HEK293 (cell line): ENCODE data around the gene PRG2.
A peak's percentile ranks its signal among the peaks of the same experiment; 100 is the strongest.

Experiments
- CTCF ChIA-PET: fragments of 350-600 bp; formaldehyde crosslinking; extraction: SDS; loops from one replicate; lab custom pipeline; 2021; ENCODE audit warnings: antibody characterized with exemption; lab: Yijun Ruan, JAX
- POLR2A ChIA-PET: fragments of 300-600 bp; formaldehyde crosslinking; extraction: SDS; loops from one replicate; lab custom pipeline; 2020; ENCODE audit warnings: antibody characterized with exemption, inconsistent platforms; lab: Yijun Ruan, JAX
- H3K27ac ChIP-seq: fragments of 200-500 bp; sonication (Bioruptor generic); 2 replicates; pipeline ENCODE4 v1.5.1; 2014; ENCODE audit warnings: low read depth, low read length, control low read depth, inconsistent platforms; ENCODE audit errors: extremely low read depth
- H3K36me3 ChIP-seq, 2 experiments: fragments of 200-500 bp in 1 of 2; sonication (Bioruptor generic) in 1 of 2; 1 replicate in 1 of 2; 2 replicates in 1 of 2; pipeline ENCODE4 v1.5.1; 2014 to 2017; ENCODE audit warnings: inconsistent platforms in 2 of 2, low read length in 2 of 2; ENCODE audit not compliant: control insufficient read depth in 2 of 2, insufficient read depth in 1 of 2
- H3K4me1 ChIP-seq: fragments of 200-500 bp; sonication (Bioruptor generic); 2 replicates; pipeline ENCODE4 v1.5.1; 2014; ENCODE audit warnings: mild to moderate bottlenecking, low read length, inconsistent platforms; ENCODE audit not compliant: control insufficient read depth, insufficient read depth
- H3K4me3 ChIP-seq: 2 replicates; pipeline ENCODE4 v1.5.1; 2011; ENCODE audit warnings: low read depth, mild to moderate bottlenecking, control low read depth, low read length, moderate library complexity
- H3K9me3 ChIP-seq: fragments of 200-500 bp; sonication (Bioruptor generic); 2 replicates; pipeline ENCODE4 v1.5.1; 2014; ENCODE audit warnings: low read depth, low read length, inconsistent platforms; ENCODE audit not compliant: control insufficient read depth, insufficient read depth
- ZBTB48 ChIP-seq: fragments of 450-650 bp; formaldehyde crosslinking; IDR thresholded peaks from 2 replicates; pipeline ENCODE4 v1.5.1; 2016; ENCODE audit warnings: missing biosample characterization, missing genetic modification characterization
- ZEB2 ChIP-seq: fragments of 450-650 bp; formaldehyde crosslinking; IDR thresholded peaks from 2 replicates; pipeline ENCODE4 v1.5.1; 2016; ENCODE audit warnings: missing biosample characterization, missing genetic modification characterization
- ZFP41 ChIP-seq: fragments of 450-650 bp; formaldehyde crosslinking; IDR thresholded peaks from 2 replicates; pipeline ENCODE4 v1.5.1; 2016; ENCODE audit warnings: missing biosample characterization, missing genetic modification characterization, borderline replicate concordance
- ZNF404 ChIP-seq: fragments of 450-650 bp; formaldehyde crosslinking; IDR thresholded peaks from 2 replicates; pipeline ENCODE4 v1.5.1; 2017; ENCODE audit warnings: missing biosample characterization, missing genetic modification characterization
- ZNF426 ChIP-seq: fragments of 450-650 bp; formaldehyde crosslinking; IDR thresholded peaks from 2 replicates; pipeline ENCODE4 v1.5.1; 2017; ENCODE audit warnings: missing biosample characterization, missing genetic modification characterization, mild to moderate bottlenecking, inconsistent platforms, moderate library complexity
- ZNF530 ChIP-seq: fragments of 450-650 bp; formaldehyde crosslinking; IDR thresholded peaks from 2 replicates; pipeline ENCODE4 v1.5.1; 2016; ENCODE audit warnings: low read depth, missing biosample characterization, missing genetic modification characterization
- ZNF610 ChIP-seq: fragments of 450-650 bp; formaldehyde crosslinking; IDR thresholded peaks from 2 replicates; pipeline ENCODE4 v1.5.1; 2016; ENCODE audit warnings: missing biosample characterization, missing genetic modification characterization, borderline replicate concordance
- ZNF624 ChIP-seq: fragments of 450-650 bp; formaldehyde crosslinking; IDR thresholded peaks from 2 replicates; pipeline ENCODE4 v1.5.1; 2017; ENCODE audit warnings: missing biosample characterization, missing genetic modification characterization
- ZNF654 ChIP-seq: fragments of 450-650 bp; formaldehyde crosslinking; IDR thresholded peaks from 2 replicates; pipeline ENCODE4 v1.5.1; 2016; ENCODE audit warnings: low read depth, missing biosample characterization, missing genetic modification characterization
- ZNF701 ChIP-seq: fragments of 450-650 bp; formaldehyde crosslinking; IDR thresholded peaks from 2 replicates; pipeline ENCODE4 v1.5.1; 2016; ENCODE audit warnings: missing biosample characterization, missing genetic modification characterization
- TF ChIP-seq, protein P1 (sequence below): fragments of 450-650 bp; formaldehyde crosslinking; IDR thresholded peaks from 2 replicates; pipeline ENCODE4 v1.5.1; 2017; ENCODE audit warnings: missing biosample characterization, missing genetic modification characterization
- TF ChIP-seq, protein P2 (sequence below): fragments of 450-650 bp; formaldehyde crosslinking; IDR thresholded peaks from 2 replicates; pipeline ENCODE4 v1.5.1; 2016; ENCODE audit warnings: missing biosample characterization, missing genetic modification characterization
- TF ChIP-seq, protein P3 (sequence below): fragments of 450-650 bp; formaldehyde crosslinking; IDR thresholded peaks from 2 replicates; pipeline ENCODE4 v1.5.1; 2016; ENCODE audit warnings: missing biosample characterization, missing genetic modification characterization, low read depth
- TF ChIP-seq, protein P4 (sequence below): fragments of 450-650 bp; formaldehyde crosslinking; IDR thresholded peaks from 2 replicates; pipeline ENCODE4 v1.5.1; 2017; ENCODE audit warnings: missing biosample characterization, missing genetic modification characterization
- TF ChIP-seq, protein P5 (sequence below): fragments of 450-650 bp; formaldehyde crosslinking; IDR thresholded peaks from 2 replicates; pipeline ENCODE4 v1.5.1; 2016; ENCODE audit warnings: missing biosample characterization, missing genetic modification characterization
- TF ChIP-seq, protein P6 (sequence below): fragments of 450-650 bp; formaldehyde crosslinking; IDR thresholded peaks from 2 replicates; pipeline ENCODE4 v1.5.1; 2016; ENCODE audit warnings: missing biosample characterization, missing genetic modification characterization
- TF ChIP-seq, protein P7 (sequence below): fragments of 450-650 bp; formaldehyde crosslinking; IDR thresholded peaks from 2 replicates; pipeline ENCODE4 v1.5.1; 2017; ENCODE audit warnings: missing biosample characterization, mild to moderate bottlenecking, missing genetic modification characterization, moderate library complexity

Gene PRG2

DNA sequence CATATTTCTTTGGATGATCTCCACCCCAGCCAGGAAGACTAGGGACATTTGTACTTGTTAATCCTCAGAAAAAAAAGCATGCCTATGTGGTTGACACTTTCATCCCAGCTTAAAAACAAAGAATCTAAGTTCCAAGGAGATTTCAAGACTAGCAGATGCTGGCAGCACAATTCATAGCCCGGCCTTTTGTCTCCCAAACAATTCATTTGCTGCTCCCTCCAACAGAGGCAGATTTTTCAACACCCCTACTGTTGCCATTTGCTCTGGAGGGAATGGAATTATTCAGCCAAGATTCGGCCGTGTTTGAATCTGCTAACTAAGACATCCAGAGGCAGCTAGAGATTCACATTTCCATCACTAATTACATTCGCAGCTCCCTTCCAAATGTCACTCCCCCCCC is 37.0 kb downstream of the PRG2 start:
- CTCF ChIA-PET: interaction anchor here (0.5 to 3.1 kb wide), 5 partner anchors 8 to 291 kb away, joined by 3 to 13 read pairs (median 4); no protein-coding TSS in a partner anchor
- no peaks in the 10 kb centered on the region for H3K9me3 ChIP-seq
- no peak for TF ChIP-seq ZNF624 (tag by site-specific recombination)
- no peak for TF ChIP-seq ZNF530 (tag by site-specific recombination)
- no peak for TF ChIP-seq ZNF426 (tag by site-specific recombination)
- TF ChIP-seq, protein P1, sequence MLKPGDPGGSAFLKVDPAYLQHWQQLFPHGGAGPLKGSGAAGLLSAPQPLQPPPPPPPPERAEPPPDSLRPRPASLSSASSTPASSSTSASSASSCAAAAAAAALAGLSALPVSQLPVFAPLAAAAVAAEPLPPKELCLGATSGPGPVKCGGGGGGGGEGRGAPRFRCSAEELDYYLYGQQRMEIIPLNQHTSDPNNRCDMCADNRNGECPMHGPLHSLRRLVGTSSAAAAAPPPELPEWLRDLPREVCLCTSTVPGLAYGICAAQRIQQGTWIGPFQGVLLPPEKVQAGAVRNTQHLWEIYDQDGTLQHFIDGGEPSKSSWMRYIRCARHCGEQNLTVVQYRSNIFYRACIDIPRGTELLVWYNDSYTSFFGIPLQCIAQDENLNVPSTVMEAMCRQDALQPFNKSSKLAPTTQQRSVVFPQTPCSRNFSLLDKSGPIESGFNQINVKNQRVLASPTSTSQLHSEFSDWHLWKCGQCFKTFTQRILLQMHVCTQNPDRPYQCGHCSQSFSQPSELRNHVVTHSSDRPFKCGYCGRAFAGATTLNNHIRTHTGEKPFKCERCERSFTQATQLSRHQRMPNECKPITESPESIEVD (tag by site-specific recombination): no peak
- H3K4me1 ChIP-seq: no peaks in the 10 kb centered on the region
- no peaks in the 10 kb centered on the region for H3K36me3 ChIP-seq
- POLR2A ChIA-PET: interaction anchor here (0.8 kb wide), 1 partner anchor 28 kb away, joined by 3 read pairs; the partner anchor contains the start of gene TNKS1BP1
- no peak overlapping the region for H3K4me3 ChIP-seq
- no peak overlapping the region for H3K27ac ChIP-seq

DNA sequence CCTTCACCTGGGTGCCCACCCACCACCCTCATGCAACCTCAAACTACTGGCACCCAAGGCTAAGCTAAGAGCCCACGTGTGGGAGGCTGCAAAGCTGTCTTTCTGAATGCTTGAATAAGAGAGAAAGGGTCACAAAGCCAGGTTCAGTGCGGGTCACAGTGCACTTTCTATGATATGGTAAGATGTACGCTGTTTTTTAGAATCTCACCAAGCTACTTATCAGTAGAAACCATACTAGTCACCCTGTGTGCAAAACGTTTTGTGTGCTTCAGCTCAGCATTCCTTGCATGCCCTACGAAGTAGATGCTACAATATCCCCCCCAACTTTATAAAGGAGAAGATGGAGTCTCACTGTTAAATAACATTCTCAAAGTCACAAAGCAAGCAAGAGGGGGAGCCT is 37.4 kb downstream of the PRG2 start:
- no peak overlapping the region for H3K27ac ChIP-seq
- no peaks in the 10 kb centered on the region for H3K36me3 ChIP-seq
- TF ChIP-seq ZEB2 (tag by site-specific recombination) (no peak), ZNF610 (tag by site-specific recombination) (no peak)
- TF ChIP-seq, protein P2, sequence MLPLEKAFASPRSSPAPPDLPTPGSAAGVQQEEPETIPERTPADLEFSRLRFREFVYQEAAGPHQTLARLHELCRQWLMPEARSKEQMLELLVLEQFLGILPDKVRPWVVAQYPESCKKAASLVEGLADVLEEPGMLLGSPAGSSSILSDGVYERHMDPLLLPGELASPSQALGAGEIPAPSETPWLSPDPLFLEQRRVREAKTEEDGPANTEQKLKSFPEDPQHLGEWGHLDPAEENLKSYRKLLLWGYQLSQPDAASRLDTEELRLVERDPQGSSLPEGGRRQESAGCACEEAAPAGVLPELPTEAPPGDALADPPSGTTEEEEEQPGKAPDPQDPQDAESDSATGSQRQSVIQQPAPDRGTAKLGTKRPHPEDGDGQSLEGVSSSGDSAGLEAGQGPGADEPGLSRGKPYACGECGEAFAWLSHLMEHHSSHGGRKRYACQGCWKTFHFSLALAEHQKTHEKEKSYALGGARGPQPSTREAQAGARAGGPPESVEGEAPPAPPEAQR (tag by site-specific recombination): no peak
- H3K4me3 ChIP-seq: no peak overlapping the region
- H3K9me3 ChIP-seq: no peaks in the 10 kb centered on the region
- CTCF ChIA-PET: interaction anchor here (0.5 to 3.1 kb wide), 6 partner anchors 8 to 292 kb away, joined by 3 to 13 read pairs (median 4); no protein-coding TSS in a partner anchor
- POLR2A ChIA-PET: interaction anchor here (0.8 to 1.1 kb wide), 2 partner anchors 28 to 107 kb away, joined by 3 read pairs; partner anchors contain the start of genes RTN4RL2 and TNKS1BP1
- no peaks in the 10 kb centered on the region for H3K4me1 ChIP-seq

DNA sequence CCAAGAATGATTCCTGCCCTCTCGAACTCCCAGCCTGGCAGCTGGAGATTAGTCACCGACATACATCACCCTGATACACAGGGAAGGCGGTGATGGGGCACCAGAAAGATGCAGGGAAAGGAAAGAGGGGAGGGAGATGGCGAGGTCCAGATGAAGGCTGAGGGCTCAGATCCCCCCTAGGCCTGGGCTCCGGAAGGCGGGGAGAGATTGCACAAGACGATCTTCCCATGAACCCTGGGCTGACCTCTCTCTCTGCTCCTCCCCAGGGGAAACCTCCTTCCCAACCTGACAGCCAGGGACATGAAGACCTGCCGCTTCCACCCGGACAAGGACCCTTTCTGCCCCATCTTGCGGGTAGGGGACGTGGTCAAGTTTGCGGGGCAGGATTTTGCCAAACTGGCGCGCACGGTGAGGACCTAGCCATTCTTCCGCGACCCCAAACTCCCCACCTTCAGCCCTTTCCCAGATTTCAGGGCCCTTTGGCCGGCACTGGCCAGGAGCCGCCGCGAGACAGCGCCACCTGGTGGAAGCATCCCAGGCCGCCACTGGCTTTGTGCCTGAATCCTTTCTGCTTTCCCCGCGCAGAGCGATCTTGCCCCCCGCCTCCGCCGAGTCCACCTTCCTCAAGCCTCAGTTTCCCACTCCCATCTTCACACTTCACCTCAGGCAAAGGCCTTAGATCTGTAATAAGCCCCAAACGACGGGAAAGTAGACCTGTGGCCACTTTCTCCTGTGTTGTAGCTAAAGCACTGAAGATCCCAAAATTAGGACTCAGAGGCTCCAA is 40.8 kb downstream of the PRG2 start:
- no peak overlapping the region for H3K27ac ChIP-seq
- CTCF ChIA-PET: interaction anchor here (0.5 to 2.5 kb wide), 35 partner anchors 10 to 1246 kb away, joined by 3 to 20 read pairs (median 4); partner anchors contain the start of gene P2RX3
- POLR2A ChIA-PET: interaction anchor here (0.6 to 1.0 kb wide), 3 partner anchors 145 to 179 kb away, joined by 3 to 4 read pairs (median 4); no protein-coding TSS in a partner anchor
- no peaks in the 10 kb centered on the region for H3K36me3 ChIP-seq
- no peaks in the 10 kb centered on the region for H3K4me1 ChIP-seq
- H3K4me3 ChIP-seq: no peak overlapping the region
- no peaks in the 10 kb centered on the region for H3K9me3 ChIP-seq
- TF ChIP-seq, protein P3, sequence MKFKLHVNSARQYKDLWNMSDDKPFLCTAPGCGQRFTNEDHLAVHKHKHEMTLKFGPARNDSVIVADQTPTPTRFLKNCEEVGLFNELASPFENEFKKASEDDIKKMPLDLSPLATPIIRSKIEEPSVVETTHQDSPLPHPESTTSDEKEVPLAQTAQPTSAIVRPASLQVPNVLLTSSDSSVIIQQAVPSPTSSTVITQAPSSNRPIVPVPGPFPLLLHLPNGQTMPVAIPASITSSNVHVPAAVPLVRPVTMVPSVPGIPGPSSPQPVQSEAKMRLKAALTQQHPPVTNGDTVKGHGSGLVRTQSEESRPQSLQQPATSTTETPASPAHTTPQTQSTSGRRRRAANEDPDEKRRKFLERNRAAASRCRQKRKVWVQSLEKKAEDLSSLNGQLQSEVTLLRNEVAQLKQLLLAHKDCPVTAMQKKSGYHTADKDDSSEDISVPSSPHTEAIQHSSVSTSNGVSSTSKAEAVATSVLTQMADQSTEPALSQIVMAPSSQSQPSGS (tag by site-specific recombination): no peak
- TF ChIP-seq, protein P4, sequence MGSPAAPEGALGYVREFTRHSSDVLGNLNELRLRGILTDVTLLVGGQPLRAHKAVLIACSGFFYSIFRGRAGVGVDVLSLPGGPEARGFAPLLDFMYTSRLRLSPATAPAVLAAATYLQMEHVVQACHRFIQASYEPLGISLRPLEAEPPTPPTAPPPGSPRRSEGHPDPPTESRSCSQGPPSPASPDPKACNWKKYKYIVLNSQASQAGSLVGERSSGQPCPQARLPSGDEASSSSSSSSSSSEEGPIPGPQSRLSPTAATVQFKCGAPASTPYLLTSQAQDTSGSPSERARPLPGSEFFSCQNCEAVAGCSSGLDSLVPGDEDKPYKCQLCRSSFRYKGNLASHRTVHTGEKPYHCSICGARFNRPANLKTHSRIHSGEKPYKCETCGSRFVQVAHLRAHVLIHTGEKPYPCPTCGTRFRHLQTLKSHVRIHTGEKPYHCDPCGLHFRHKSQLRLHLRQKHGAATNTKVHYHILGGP (tag by site-specific recombination): no peak
- TF ChIP-seq ZFP41 (tag by site-specific recombination): no peak
- TF ChIP-seq ZNF426 (tag by site-specific recombination): no peak
- TF ChIP-seq, protein P5, sequence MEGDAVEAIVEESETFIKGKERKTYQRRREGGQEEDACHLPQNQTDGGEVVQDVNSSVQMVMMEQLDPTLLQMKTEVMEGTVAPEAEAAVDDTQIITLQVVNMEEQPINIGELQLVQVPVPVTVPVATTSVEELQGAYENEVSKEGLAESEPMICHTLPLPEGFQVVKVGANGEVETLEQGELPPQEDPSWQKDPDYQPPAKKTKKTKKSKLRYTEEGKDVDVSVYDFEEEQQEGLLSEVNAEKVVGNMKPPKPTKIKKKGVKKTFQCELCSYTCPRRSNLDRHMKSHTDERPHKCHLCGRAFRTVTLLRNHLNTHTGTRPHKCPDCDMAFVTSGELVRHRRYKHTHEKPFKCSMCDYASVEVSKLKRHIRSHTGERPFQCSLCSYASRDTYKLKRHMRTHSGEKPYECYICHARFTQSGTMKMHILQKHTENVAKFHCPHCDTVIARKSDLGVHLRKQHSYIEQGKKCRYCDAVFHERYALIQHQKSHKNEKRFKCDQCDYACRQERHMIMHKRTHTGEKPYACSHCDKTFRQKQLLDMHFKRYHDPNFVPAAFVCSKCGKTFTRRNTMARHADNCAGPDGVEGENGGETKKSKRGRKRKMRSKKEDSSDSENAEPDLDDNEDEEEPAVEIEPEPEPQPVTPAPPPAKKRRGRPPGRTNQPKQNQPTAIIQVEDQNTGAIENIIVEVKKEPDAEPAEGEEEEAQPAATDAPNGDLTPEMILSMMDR (tag by site-specific recombination): peak; percentile 68
- TF ChIP-seq, protein P6, sequence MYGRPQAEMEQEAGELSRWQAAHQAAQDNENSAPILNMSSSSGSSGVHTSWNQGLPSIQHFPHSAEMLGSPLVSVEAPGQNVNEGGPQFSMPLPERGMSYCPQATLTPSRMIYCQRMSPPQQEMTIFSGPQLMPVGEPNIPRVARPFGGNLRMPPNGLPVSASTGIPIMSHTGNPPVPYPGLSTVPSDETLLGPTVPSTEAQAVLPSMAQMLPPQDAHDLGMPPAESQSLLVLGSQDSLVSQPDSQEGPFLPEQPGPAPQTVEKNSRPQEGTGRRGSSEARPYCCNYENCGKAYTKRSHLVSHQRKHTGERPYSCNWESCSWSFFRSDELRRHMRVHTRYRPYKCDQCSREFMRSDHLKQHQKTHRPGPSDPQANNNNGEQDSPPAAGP: 0 out of 2 replicates have a peak, but pooled peaks have one; percentile 30
- TF ChIP-seq, protein P7, sequence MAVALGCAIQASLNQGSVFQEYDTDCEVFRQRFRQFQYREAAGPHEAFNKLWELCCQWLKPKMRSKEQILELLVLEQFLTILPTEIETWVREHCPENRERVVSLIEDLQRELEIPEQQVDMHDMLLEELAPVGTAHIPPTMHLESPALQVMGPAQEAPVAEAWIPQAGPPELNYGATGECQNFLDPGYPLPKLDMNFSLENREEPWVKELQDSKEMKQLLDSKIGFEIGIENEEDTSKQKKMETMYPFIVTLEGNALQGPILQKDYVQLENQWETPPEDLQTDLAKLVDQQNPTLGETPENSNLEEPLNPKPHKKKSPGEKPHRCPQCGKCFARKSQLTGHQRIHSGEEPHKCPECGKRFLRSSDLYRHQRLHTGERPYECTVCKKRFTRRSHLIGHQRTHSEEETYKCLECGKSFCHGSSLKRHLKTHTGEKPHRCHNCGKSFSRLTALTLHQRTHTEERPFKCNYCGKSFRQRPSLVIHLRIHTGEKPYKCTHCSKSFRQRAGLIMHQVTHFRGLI (tag by site-specific recombination): no peak
- TF ChIP-seq ZNF654 (tag by site-specific recombination): peak; percentile 27
- TF ChIP-seq ZBTB48 (tag by site-specific recombination): 0 out of 2 replicates have a peak, but pooled peaks have one; percentile 26
- no peak for TF ChIP-seq ZNF701 (tag by site-specific recombination)
- 0 out of 2 replicates have a peak, but pooled peaks have one; percentile 11 for TF ChIP-seq ZEB2 (tag by site-specific recombination)
- no peak for TF ChIP-seq ZNF404 (tag by site-specific recombination)
